Fibroblast of the aortic adventitia (primary cell): ENCODE results near the gene ST6GALNAC3. TPM values are rescaled to one million over a fixed set of nuclear protein-coding genes. Genes with fewer than 3 reads are reported as not detected.

Source experiments
- DNase-seq: peaks from one replicate; pipeline ENCODE4 v3.0.0-alpha.2; 2010; ENCODE audit warnings: low read depth
- H3K4me3 ChIP-seq: 2 replicates; pipeline ENCODE4 v1.5.1; 2011; ENCODE audit warnings: low read depth, mild to moderate bottlenecking, control low read depth, low read length, moderate library complexity
- total RNA-seq: library from RNA; depleted of rRNA; stranded (reverse); fragments of >200 nt; gene quantifications from 2 replicates; pipeline ENCODE4 v1.2.3, GENCODE V29; 2012; ENCODE audit warnings: low replicate concordance
- TF ChIP-seq, protein P1 (sequence below): IDR thresholded peaks from 2 replicates; pipeline ENCODE4 v1.5.1; 2011; ENCODE audit warnings: mild to moderate bottlenecking, low read length, control low read depth, inconsistent platforms; ENCODE audit not compliant: insufficient read depth

ST6GALNAC3 gene
- total RNA-seq, 1 donor = 3.1 TPM

DNA sequence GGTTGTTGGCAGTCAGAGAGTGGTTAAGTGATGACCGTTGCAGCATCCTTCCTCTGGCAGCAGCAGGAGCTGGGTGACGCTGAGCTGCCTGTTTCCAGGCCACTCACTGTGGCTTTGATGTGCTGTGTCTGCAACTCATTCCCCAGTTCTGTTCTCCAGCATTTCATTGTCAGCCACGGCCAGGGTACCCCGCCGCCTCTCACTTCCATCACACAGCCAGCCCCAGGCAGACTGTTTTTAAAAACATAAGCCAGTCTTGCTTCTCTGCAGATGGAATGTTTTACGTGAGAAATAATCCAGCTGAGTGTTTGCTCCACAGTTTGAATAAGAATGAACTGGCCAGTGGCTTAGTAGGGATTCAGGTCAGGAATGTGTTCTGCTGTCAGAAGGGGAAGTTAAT is 21.5 kb upstream of the ST6GALNAC3 start:
- H3K4me3 ChIP-seq = no peak overlapping the region
- DNase-seq = no peak
- TF ChIP-seq, protein P1, sequence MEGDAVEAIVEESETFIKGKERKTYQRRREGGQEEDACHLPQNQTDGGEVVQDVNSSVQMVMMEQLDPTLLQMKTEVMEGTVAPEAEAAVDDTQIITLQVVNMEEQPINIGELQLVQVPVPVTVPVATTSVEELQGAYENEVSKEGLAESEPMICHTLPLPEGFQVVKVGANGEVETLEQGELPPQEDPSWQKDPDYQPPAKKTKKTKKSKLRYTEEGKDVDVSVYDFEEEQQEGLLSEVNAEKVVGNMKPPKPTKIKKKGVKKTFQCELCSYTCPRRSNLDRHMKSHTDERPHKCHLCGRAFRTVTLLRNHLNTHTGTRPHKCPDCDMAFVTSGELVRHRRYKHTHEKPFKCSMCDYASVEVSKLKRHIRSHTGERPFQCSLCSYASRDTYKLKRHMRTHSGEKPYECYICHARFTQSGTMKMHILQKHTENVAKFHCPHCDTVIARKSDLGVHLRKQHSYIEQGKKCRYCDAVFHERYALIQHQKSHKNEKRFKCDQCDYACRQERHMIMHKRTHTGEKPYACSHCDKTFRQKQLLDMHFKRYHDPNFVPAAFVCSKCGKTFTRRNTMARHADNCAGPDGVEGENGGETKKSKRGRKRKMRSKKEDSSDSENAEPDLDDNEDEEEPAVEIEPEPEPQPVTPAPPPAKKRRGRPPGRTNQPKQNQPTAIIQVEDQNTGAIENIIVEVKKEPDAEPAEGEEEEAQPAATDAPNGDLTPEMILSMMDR = no peak

DNA sequence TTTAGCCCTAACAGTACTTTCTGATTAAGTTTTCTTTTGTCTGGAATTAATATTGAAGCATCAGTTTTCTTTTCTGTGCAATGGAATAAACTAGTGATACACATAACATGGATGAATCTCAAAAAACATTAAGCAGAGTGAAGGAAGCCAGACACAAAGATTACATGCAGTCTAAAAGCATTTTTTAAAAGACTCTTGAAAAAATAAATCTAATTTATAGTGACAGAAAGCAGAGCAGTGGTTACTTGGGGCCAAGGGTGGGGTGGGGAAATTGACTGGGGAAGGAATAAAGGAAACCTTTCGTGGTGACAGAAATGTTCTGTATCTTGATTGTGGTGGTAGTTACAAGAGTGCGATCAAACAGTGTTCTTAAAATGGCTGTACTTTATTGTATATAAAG is 20.2 kb upstream of the ST6GALNAC3 start:
- no peak for DNase-seq
- H3K4me3 ChIP-seq = no peak overlapping the region
- TF ChIP-seq, protein P1 = no peak

DNA sequence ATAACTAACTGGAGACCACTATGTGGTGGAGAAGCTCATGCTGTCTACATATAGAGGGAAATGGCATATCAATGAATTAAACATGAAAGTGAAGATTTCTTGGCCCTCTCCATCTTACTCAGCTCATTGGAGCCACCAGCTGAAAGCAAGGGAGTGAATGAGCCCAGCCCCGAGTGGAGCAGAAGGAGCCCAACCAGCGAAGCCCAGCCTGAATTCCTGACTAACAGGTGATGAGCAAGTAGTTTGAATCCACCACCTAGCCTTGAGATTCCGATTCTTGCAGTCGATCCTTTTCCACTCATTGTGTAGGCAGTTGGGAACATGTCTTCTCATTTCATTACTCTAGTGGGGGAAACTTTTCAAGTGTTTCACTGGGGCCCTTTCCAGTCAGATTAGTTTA is 18.6 kb upstream of the ST6GALNAC3 start:
- TF ChIP-seq, protein P1 = no peak
- DNase-seq = no peak
- no peak overlapping the region for H3K4me3 ChIP-seq

DNA sequence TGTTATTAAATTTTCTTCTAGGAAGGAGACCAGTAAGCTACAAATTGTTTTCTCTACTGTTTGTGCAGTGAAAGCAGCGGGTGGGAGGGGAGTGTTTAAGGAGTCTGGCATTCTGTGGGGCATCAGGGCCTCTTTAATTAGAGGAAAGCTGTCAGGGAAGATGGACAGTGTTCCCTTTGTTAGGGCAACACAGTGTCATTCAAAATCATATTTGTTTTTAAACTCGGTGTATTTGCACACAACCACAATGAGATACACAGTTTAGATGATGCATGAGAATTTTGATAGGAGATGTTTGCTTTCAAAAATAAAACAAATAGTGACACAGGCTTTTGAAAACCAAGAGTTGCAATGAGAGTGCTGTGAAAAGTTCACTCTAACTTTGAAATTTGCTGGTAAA is 15.1 kb upstream of the ST6GALNAC3 start:
- no peak for DNase-seq
- no peak overlapping the region for H3K4me3 ChIP-seq
- TF ChIP-seq, protein P1 = no peak

DNA sequence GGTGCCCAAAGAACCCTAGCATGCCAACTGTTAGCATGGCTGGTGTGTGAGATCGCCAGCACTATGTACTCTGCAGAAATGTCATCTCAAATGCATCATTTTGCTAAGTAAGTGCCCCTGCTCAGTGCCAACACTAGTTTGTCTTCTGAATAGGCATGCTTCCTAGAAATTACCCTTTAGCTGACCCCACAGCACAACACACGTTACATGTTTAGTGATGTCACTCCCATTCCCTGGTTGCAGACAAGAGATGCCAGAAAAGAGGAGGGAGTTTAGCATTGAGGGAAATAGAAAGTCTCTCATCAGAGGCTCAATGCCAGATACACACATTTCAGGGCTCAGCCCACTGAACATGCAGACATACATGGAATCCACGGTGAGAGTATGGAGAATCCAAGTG is 9.3 kb upstream of the ST6GALNAC3 start:
- no peak for DNase-seq
- no peak overlapping the region for H3K4me3 ChIP-seq
- TF ChIP-seq, protein P1 = no peak

DNA sequence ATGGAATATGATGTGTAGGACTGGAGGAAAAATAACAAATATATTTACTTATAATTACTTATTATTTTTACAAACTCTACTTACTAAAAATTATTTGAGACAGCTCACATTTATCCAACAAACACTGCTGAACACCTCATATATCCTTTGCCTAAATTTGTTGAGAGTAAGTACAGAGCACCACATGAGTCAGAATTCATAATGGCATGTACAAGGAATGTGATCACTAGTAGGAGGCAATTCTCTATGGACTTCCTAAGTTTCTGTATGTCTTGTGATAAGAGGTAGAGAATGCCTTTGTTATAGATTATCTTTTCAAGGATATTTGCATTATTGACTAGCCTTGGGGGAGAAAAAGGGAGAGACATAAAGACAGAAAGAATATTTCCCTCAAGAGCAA is 8.2 kb upstream of the ST6GALNAC3 start:
- H3K4me3 ChIP-seq = no peak overlapping the region
- TF ChIP-seq, protein P1 = no peak
- peak; percentile 9 for DNase-seq

DNA sequence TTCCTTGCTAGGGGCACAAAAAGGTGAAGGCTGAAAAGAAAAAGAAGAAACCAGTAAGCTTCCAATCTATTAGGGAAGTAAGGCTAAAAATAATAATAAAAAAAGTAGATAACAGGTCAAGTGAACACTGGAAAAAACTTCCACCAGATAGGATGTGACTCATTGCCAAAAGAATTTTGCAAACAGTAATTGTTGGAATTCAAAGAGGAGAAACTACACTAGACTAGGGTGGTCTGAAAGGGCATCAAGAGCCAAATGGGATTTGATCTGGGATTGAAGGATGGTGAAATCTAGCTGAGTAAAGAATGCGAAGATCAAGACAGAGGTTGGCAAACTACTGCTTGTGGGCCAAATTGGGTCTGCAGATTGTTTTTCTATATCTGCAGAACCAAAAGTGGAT is 6.0 kb upstream of the ST6GALNAC3 start:
- peak; percentile 25 for DNase-seq
- TF ChIP-seq, protein P1 = no peak
- H3K4me3 ChIP-seq = no peak overlapping the region
